Measurements from ENCODE around the gene PCDHB2.

GRCh38 chr5:141105350-141105749 is 10.9 kb downstream of the PCDHB2 start:
- no peak for TF ChIP-seq CTCF (optimal IDR thresholded peaks at IDR 0.05 in 1 of 3, IDR thresholded peaks at IDR 0.05 in 1 of 3, conservative IDR thresholded peaks at IDR 0.05 in 1 of 3; ENCODE audit: extremely low read depth in 1 of 3, insufficient read depth in 2 of 3, low read length in 3 of 3)
- TF ChIP-seq EZH2 (IDR thresholded peaks at IDR 0.05; ENCODE audit: low read length): no peak

All from keratinocyte (primary cell).